HG03558 (cell line): ENCODE measurements around the gene TRIM41.
"Not testable (repeated sequence)": the region's sequence is repeated elsewhere in the genome, so short reads cannot be mapped to it uniquely, and the experiment has no call there.

ENCODE experiments used
- ATAC-seq: cut with Tn5 transposase; IDR thresholded peaks from one replicate; pipeline ENCODE4 v1.9.1; 2021; ENCODE audit warnings: moderate number of reproducible peaks; ENCODE audit not compliant: unreplicated experiment; ENCODE audit errors: extremely low read depth

The TRIM41 gene

GRCh38 chr5:181223058-181223728 is at the start of gene TRIM41:
TSS of gene TRIM41 (plus strand) at chr5:181223281. CDS start at chr5:181224000, 719 bp downstream.
- ATAC-seq: peak; percentile 41

- ATAC-seq: no peak
Measured at GRCh38 chr5:181173420-181174342, 49.4 kb upstream of the TRIM41 start.

- no peak for ATAC-seq
Measured at GRCh38 chr5:181176254-181176952, 46.7 kb upstream of the TRIM41 start.

GRCh38 chr5:181177559-181177958 is 45.5 kb upstream of the TRIM41 start:
- not testable (repeated sequence) for ATAC-seq

GRCh38 chr5:181181650-181182565 is 41.2 kb upstream of the TRIM41 start:
- peak; percentile 45 for ATAC-seq

- ATAC-seq: no peak
Measured at GRCh38 chr5:181182651-181183050, 40.4 kb upstream of the TRIM41 start.

- ATAC-seq: no peak
Measured at GRCh38 chr5:181184845-181185216, 38.2 kb upstream of the TRIM41 start.

GRCh38 chr5:181185560-181185959 is 37.5 kb upstream of the TRIM41 start:
- ATAC-seq: no peak

GRCh38 chr5:181186022-181186421 is 37.1 kb upstream of the TRIM41 start:
- no peak for ATAC-seq

GRCh38 chr5:181186986-181187499 is 36.0 kb upstream of the TRIM41 start:
- ATAC-seq: no peak

- ATAC-seq: no peak
Measured at GRCh38 chr5:181187500-181188213, 35.4 kb upstream of the TRIM41 start.

- no peak for ATAC-seq
Measured at GRCh38 chr5:181188700-181189362, 34.2 kb upstream of the TRIM41 start.

GRCh38 chr5:181189363-181189961 is 33.6 kb upstream of the TRIM41 start:
- no peak for ATAC-seq

- ATAC-seq: no peak
Measured at GRCh38 chr5:181189962-181190710, 32.9 kb upstream of the TRIM41 start.

- ATAC-seq: no peak
Measured at GRCh38 chr5:181190711-181191525, 32.2 kb upstream of the TRIM41 start.

GRCh38 chr5:181191526-181192336 is 31.4 kb upstream of the TRIM41 start:
- no peak for ATAC-seq
